Stimulated activated CD4-positive, alpha-beta T cell treated with anti-CD3 and anti-CD28 coated beads, Interleukin-4, amount 100 ng/mL, for 24 hours (primary cell): ENCODE data around the gene JAZF1.

Source experiments
- DNase-seq: peaks from one replicate; pipeline ENCODE4 v3.0.0-alpha.2; 2020

Gene JAZF1

DNA sequence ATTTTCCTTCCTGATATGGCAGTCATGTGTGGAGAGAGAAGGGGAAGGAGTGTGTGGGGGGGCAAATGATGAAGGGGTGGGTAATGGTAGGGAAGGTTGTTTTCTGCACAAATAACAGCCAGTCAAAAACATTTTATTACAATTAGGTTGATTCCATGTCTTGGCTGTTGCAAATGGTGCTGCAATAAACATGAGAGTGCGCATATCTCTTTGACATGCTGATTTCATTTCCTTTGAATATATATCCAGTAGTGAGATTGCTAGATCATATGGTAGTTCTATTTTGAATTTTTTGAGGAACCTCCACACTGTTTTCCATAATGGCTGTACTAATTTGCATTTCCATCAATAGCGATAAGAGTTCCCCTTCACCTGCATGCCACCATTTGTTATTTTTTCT, 10.6 kb upstream of the JAZF1 start:
- no peak for DNase-seq

DNA sequence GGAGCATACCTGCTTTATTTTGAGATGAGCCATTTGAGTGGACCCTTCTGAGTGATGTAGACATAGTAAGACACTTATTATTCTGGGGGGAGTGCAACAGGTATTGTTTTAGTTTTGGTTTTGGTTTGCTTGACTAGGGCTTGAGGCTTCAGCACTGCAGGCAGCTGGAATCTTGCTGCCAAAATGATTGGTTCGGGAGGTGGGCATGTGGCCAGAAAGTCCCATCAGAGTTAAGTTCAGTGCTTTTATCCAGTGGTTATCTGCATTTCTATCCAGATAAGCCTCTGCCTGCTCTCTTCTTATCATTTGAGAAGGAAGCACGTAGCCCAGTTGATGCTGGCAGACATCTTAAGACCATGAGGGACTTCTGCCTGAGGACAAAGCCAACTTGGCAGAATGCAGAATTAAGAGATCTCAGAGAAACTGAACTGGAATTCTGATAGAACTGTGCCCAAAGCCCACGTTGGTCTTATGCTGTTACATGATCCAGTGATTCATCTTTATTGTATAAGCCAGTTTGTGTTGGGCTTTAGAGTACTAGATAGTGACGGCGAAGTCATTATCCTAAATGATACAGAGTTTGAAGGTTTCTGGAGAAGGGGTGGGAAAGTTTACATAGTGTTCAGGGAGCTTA, 9.6 kb upstream of the JAZF1 start:
- DNase-seq = no peak

DNA sequence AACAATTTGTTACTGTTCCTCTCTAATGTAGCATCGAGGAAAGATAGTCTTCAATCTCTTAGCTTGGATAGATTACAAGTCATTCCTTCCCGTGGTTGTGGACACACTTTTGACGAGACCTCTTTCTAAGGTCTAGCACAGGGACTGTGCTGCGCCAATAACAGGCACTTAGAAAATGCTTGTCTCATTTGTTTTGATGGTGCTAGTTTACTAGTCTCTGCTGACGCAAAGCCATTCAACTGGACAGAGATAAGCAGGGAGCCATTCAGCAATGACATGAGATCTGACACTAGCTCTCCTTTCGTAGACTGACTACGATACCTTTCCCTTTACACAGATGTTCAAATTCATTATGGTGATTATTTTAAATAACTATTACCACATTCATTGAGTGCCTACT, 6.4 kb upstream of the JAZF1 start:
- no peak for DNase-seq

DNA sequence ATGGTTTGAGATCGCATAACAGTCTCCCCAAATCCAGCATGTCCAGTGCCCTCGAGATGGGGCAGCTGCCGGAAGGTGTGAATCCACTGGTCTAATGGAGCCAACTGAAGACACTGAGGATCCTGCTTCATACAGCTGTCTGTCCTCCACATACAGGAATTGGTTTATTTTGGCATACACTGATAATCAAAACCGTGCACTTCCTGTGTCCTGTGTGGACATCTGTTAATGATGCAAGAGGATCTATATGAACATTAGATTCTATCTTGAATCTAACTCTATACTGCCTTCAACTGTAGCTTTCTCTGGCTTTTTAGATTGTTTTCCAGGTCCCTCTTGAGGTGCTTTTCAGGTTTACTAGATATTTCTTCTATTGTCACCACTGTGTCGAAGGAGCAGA, 3.0 kb upstream of the JAZF1 start:
- no peak for DNase-seq

GRCh38 chr7:28182071-28182471, 1.5 kb upstream of the JAZF1 start:
- no peak for DNase-seq

GRCh38 chr7:28181416-28181815, 821 bp upstream of the JAZF1 start:
- no peak for DNase-seq

DNA sequence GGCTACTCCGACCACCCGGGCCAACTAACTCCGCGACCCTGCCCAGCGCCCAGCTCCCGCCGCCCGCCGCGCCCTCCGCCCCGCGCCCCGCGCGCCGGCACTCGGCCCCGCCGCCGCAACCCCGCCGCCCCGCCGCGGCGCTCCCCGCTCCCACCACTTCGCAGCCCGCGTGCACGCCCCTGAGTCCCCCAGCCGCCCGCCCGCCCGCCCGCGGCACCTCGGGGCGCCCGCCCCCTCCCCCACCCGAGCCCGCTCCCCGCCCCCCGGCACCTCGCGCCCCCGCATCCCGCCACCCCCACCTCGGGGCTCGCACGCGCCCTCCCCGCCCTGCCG, 598 bp downstream of the JAZF1 start:
- DNase-seq = no peak

GRCh38 chr7:28179120-28180030, 1.2 kb downstream of the JAZF1 start:
- DNase-seq = peak; percentile 63

DNA sequence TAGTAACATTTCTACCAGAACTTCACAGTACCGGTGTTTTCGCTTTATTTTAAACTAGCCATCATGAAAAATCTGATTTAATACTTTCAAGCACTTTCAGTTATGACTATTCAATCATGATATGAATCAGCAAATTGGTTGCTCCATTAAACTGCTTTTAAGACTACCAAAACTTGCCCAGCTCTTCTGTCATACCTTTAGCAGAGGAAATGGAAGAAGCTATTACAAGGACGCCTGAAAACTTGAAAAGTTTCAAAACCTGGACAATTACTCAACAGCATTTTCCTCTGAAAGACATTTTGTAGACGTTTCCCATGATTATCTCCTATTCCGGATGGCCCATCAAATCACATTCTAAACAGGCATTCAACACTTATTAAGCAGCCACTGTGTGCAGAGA, 2.0 kb downstream of the JAZF1 start:
- DNase-seq = no peak

- no peak for DNase-seq
These were observed 2.8 kb downstream of the JAZF1 start for GRCh38 chr7:28177836-28178235.

DNA sequence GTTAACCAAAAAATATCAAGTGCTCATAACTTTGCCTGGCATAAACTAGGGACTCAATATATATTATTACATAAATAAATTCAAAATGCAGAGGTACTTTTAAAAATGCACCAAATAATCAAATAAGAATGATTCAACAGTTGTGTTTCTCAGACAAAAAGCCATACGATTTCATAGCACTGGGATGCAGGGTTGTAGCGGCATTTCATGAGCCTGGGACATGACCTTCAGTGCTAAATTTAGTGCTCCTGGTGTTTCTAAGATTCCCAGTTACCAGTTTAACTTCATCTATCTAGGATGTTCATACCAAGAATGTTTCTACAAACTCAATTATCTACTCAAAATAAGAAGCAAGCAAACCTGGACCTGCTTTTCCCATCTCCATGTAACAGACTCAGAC, 4.0 kb downstream of the JAZF1 start:
- no peak for DNase-seq

- DNase-seq = no peak
These were observed 4.4 kb downstream of the JAZF1 start for GRCh38 chr7:28176174-28176573.

DNA sequence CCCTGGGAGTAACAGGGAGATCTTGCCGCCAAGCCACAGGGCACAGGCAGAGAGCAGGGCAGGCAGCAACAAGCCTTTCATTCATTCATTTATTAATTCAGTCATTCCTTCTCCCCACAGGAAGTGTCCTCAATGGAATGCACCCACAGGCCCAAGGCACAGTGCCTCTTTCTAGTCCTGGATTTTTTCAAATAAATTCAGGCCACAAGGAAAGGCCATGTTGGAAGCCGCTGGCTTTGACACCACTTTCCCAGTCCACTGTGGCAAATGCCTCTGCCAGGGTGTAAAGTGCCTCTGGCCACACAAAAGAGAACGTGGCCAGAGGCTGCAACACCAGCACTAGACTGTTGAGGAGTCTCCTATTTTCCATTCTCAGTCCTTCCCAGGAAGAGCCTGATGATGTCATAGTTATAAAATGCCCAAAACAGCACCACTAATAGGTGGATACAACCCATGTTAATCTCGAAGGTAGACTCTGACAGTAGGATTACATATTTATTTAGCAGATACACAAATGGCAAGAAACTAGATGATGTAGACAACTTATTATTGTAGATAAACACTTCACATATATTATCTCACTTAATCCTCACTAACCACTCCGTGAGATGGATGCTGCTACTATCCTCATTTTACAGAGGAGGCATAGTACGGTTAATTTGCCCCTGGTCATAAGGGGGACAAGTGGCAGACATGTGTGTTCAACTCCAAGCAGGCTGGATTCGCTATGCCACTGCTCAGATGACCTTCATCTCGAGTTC, 5.5 kb downstream of the JAZF1 start:
- no peak for DNase-seq

GRCh38 chr7:28174442-28174841, 6.2 kb downstream of the JAZF1 start:
- DNase-seq = no peak

- DNase-seq = no peak
These were observed 7.1 kb downstream of the JAZF1 start for GRCh38 chr7:28173531-28173930.

GRCh38 chr7:28172958-28173357, 7.6 kb downstream of the JAZF1 start:
- DNase-seq = no peak

DNA sequence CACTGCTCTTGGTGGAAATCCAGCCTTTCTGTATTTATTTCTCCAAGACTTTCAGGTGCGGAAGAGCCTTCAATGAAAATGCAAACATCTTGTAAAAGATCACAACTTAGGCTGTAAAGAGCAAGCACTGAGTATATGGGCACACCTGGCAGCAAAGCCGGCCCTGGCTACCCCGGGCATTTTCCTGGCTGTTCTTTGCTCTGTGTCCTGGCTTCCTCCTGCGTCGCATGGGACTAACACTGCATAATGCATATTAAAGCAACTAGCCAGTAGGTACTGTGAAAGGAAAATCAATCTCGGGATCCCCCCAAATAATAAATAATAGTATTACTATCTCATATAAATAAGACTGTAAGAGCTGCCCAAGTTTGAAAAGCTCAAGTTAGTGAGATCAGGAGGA, 9.9 kb downstream of the JAZF1 start:
- no peak for DNase-seq

DNA sequence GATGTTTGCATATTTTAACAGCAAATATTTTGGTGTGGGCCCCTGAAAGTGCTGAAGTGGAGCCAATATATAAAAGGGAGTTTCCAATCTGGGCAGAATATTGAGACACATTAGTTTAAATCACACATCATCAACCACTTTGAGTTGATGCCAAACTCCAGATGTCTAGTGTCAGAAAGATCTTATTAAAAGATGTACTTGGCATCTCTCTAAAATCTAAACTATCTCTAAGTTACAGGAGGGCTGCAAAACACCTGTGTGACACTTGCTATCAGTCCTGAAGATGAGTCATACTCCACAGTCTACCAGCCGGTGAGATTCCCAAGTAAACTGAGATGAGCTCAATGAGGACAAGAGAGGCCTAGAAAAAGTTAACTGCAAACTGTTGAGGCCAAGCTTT, 11.4 kb downstream of the JAZF1 start:
- DNase-seq = no peak

DNA sequence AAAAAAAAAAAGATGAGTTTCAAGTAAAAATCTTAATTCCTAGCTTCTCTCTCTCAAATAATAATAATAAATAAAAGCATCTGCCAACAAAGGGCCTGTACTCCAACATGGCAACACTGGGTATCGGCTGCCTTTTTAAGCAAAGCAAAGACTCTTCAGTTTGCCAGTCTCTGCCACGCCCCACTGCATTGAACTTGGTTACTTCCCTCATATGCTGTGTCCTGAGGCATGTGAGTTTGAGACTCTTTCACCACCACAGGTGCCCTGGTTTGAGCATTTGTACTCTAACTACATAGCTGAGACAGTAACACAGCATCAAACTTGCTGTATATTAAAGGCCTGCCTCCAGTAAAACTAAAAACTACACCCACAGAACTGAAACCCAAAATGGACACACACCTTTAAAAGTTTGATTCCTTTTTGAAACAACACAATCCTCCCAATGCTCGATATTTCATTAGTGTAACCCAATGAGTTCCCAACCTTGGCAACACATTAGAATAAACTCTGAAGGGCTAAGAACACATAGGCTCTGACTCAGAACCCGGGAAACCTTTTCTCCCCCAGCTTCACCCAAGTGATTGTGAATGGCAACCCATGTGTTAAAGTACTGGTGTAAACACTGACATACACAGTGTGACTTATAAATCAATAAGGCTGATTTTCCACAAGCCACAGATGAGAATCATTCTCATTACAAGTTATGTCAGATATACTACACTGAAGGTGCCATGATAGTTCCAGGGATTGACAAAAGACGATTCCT, 12.0 kb downstream of the JAZF1 start:
- DNase-seq = no peak

GRCh38 chr7:28166982-28167715, 13.4 kb downstream of the JAZF1 start:
- no peak for DNase-seq

DNA sequence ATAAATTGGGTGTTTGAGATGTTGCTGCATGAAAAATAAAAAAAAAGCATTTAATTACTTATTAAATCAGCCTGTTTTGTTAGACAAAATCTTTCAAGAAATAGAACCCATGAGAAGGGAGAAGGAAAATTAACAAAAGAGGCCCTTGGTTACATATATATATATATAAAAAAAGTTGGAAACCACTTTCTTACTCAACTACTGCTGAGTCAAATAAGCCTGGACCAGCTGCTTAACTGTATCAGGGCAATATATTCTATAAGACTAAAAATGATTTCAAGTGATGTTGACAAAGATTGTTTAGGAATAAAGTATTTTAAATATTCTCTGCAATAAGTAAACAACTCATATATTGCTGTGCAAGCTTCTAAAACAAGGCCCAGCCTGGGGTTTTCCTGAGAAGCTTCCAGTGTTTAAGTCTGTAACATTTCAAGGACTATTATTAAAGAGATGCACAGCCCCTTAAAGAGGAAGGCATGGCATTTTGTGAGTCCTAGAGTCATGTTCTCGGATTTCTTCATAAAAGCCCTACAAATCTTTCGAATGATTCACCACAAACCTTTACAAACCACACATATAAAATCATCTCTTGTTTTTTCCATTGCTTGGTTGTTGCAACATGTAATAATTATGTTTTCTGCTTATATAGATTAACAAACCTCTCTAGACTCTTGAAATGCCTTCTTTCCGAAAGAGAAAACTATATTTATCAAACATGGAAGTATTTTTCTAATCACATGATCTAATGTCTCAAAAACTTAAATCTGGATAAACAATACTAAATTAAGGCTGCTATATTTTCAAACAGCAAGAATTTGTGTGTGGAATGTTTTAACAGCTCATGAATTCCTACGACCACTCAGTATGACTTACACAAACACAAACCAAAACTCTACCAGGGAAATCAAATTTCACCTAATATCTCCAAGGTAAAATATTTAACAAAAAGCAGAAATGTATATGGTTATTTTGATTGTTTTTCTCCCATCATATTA, 14.3 kb downstream of the JAZF1 start:
- no peak for DNase-seq
